ENCODE measurements around the gene TKFC.
A peak's percentile ranks its signal among the peaks of the same experiment; 100 is the strongest.
"Not testable (repeated sequence)": the region's sequence is repeated elsewhere in the genome, so short reads cannot be mapped to it uniquely, and the experiment has no call there.

The TKFC gene

GRCh38 chr11:61368646-61369045, 35.6 kb downstream of the TKFC start:
- DNase-seq (ENCODE audit: low read depth): no peak

GRCh38 chr11:61369372-61370348, 36.6 kb downstream of the TKFC start:
- peak; percentile 27 for DNase-seq (ENCODE audit: low read depth)

GRCh38 chr11:61370349-61371005, 37.4 kb downstream of the TKFC start:
- DNase-seq (ENCODE audit: low read depth): no peak

- DNase-seq (ENCODE audit: low read depth): no peak
Measured at GRCh38 chr11:61372659-61373420, 39.8 kb downstream of the TKFC start.

- DNase-seq (ENCODE audit: low read depth): no peak
Measured at GRCh38 chr11:61375761-61376108, 42.7 kb downstream of the TKFC start.

- DNase-seq (ENCODE audit: low read depth): peak; percentile 23
Measured at GRCh38 chr11:61377461-61378160, 44.6 kb downstream of the TKFC start.

GRCh38 chr11:61378713-61379313, 45.8 kb downstream of the TKFC start:
- peak; percentile 97 for DNase-seq (ENCODE audit: low read depth)

- no peak for DNase-seq (ENCODE audit: low read depth)
Measured at GRCh38 chr11:61380884-61381283, 47.9 kb downstream of the TKFC start.

GRCh38 chr11:61383859-61384258, 50.8 kb downstream of the TKFC start:
- DNase-seq (ENCODE audit: low read depth): not testable (repeated sequence)

- DNase-seq (ENCODE audit: low read depth): no peak
Measured at GRCh38 chr11:61384271-61385242, 51.5 kb downstream of the TKFC start.

GRCh38 chr11:61390161-61390560, 57.1 kb downstream of the TKFC start:
- no peak for DNase-seq (ENCODE audit: low read depth)

- no peak for DNase-seq (ENCODE audit: low read depth)
Measured at GRCh38 chr11:61392981-61393595, 60.1 kb downstream of the TKFC start.

All from GM04503 (cell line).